HCT116 (cell line): ENCODE results near the gene ADAM11. TPM values are rescaled to one million over a fixed set of nuclear protein-coding genes. Genes with fewer than 3 reads are reported as not detected.
A peak's percentile ranks its signal among the peaks of the same experiment; 100 is the strongest.

Experiments used
- ATAC-seq: fragments of 200-7000 bp; cut with Tn5 transposase; 2 replicates; pipeline ENCODE4 v1.9.1; 2020; ENCODE audit warnings: mild to moderate bottlenecking, moderate library complexity
- BruUV-seq: library from RNA; stranded (reverse); fragments of 400-500 nt; replicated peaks from 2 replicates; lab custom pipeline; 2021; lab: Mats Ljungman, UMichigan
- CTCF ChIA-PET: fragments of 300-600 bp; sonication (Branson Sonifier 250); formaldehyde crosslinking; loops from one replicate; lab custom pipeline; 2021; ENCODE audit warnings: antibody characterized with exemption; lab: Charles Lee
- POLR2A ChIA-PET: fragments of 300-600, 350-600 bp; sonication (Branson Sonifier 250); formaldehyde crosslinking; loops from one replicate; lab custom pipeline; 2021; ENCODE audit warnings: antibody characterized with exemption; lab: Charles Lee
- RAD21 ChIA-PET, 2 experiments: fragments of 300-600 bp; sonication (Branson Sonifier 250); formaldehyde crosslinking; loops; one replicate each; lab custom pipeline; 2023; ENCODE audit warnings: low total read pairs in 2 of 2; ENCODE audit not compliant: uncharacterized antibody in 2 of 2, unreplicated experiment in 2 of 2, low non-redundant PET in 1 of 2; lab: Charles Lee
- DNase-seq: peaks from one replicate; pipeline ENCODE4 v3.0.0-alpha.2; 2010; ENCODE audit warnings: low read depth, low spot score
- H2AFZ ChIP-seq: fragments of 200-600 bp; shearing (Covaris generic), sonication (generic); 2 replicates; pipeline ENCODE4 v1.6.1; 2017; ENCODE audit warnings: low read depth, mixed run types, mixed read lengths, antibody characterized with exemption, low read length; ENCODE audit not compliant: poor library complexity, severe bottlenecking
- H3K27ac ChIP-seq: 2 replicates; pipeline ENCODE4 v1.5.1; 2012; ENCODE audit warnings: low read depth, low read length
- H3K27me3 ChIP-seq: fragments of 200-600 bp; sonication (generic); 2 replicates; pipeline ENCODE4 v1.6.1; 2016; ENCODE audit warnings: mixed run types, low read length, mixed read lengths; ENCODE audit not compliant: insufficient read depth
- H3K36me3 ChIP-seq, 2 experiments: fragments of 200-500 bp in 1 of 2; fragments of 200-600 bp in 1 of 2; sonication (Bioruptor generic) in 1 of 2; sonication (generic) in 1 of 2; 2 replicates each; pipeline versions ENCODE4 v1.5.1 to v1.6.1; 2014 to 2016; ENCODE audit warnings: low read length in 2 of 2, inconsistent platforms in 1 of 2, mixed read lengths in 1 of 2, mixed run types in 1 of 2; ENCODE audit not compliant: insufficient read depth in 2 of 2, control insufficient read depth in 1 of 2
- H3K4me1 ChIP-seq, 2 experiments: fragments of 200-600 bp in 1 of 2; sonication (generic) in 1 of 2; 2 replicates each; pipeline versions ENCODE4 v1.5.1 to v1.6.1; 2012 to 2017; ENCODE audit warnings: low read length in 2 of 2, inconsistent platforms in 1 of 2, mild to moderate bottlenecking in 1 of 2, mixed read lengths in 1 of 2, mixed run types in 1 of 2, moderate library complexity in 1 of 2; ENCODE audit not compliant: insufficient read depth in 2 of 2, control insufficient read depth in 1 of 2
- H3K4me2 ChIP-seq: fragments of 200-600 bp; sonication (generic); 2 replicates; pipeline ENCODE4 v1.6.1; 2017; ENCODE audit warnings: mixed run types, low read length, mixed read lengths
- H3K4me3 ChIP-seq, 2 experiments: fragments of 200-600 bp in 1 of 2; sonication (generic) in 1 of 2; replicated peaks in 1 of 2; 2 replicates each; pipeline ENCODE4 v1.5.1; 2011 to 2016; ENCODE audit warnings: low read length in 2 of 2, control low read depth in 1 of 2, low read depth in 1 of 2, mild to moderate bottlenecking in 1 of 2, mixed read lengths in 1 of 2, mixed run types in 1 of 2
- H3K79me2 ChIP-seq: fragments of 200-600 bp; sonication (generic); 2 replicates; pipeline ENCODE4 v1.6.1; 2017; ENCODE audit warnings: mild to moderate bottlenecking, mixed run types, low read length, moderate library complexity, mixed read lengths; ENCODE audit not compliant: insufficient read depth
- H3K9ac ChIP-seq: fragments of 200-600 bp; sonication (generic); 2 replicates; pipeline ENCODE4 v1.6.1; 2016; ENCODE audit warnings: low read length, mixed read lengths
- H3K9me2 ChIP-seq: fragments of 200-600 bp; sonication (generic), shearing (Covaris generic); 2 replicates; pipeline ENCODE4 v1.6.1; 2017; ENCODE audit warnings: mixed run types, mild to moderate bottlenecking, moderate library complexity; ENCODE audit not compliant: insufficient read depth
- H3K9me3 ChIP-seq, 2 experiments: fragments of 200-500 bp in 1 of 2; fragments of 200-600 bp in 1 of 2; sonication (Bioruptor generic) in 1 of 2; sonication (generic) in 1 of 2; 2 replicates each; pipeline ENCODE4 v1.6.1; 2014 to 2017; ENCODE audit warnings: low read length in 2 of 2, mixed read lengths in 2 of 2, inconsistent platforms in 1 of 2, low read depth in 1 of 2, mild to moderate bottlenecking in 1 of 2, mixed run types in 1 of 2, moderate library complexity in 1 of 2; ENCODE audit not compliant: control insufficient read depth in 1 of 2, insufficient read depth in 1 of 2
- H4K20me1 ChIP-seq: fragments of 200-600 bp; sonication (generic), shearing (Covaris generic); 2 replicates; pipeline ENCODE4 v1.6.1; 2017; ENCODE audit warnings: mixed run types, mild to moderate bottlenecking, moderate library complexity; ENCODE audit not compliant: insufficient read depth
- CTCF ChIP-seq, 3 experiments: fragments of 200-600 bp in 1 of 3; sonication (generic) in 1 of 3; IDR thresholded peaks in 2 of 3; conservative IDR thresholded peaks in 1 of 3; 2 replicates each; pipeline ENCODE4 v1.5.1; 2012 to 2017; ENCODE audit warnings: low read depth in 2 of 3, low read length in 2 of 3, antibody characterized with exemption in 1 of 3, borderline replicate concordance in 1 of 3, control low read depth in 1 of 3, mild to moderate bottlenecking in 1 of 3, mixed read lengths in 1 of 3, mixed run types in 1 of 3, moderate library complexity in 1 of 3; ENCODE audit not compliant: insufficient read depth in 1 of 3
- EZH2phosphoT487 ChIP-seq: fragments of 200-600 bp; IDR thresholded peaks from 2 replicates; pipeline ENCODE4 v1.6.1; 2018; ENCODE audit warnings: antibody characterized with exemption, borderline replicate concordance
- MAX ChIP-seq: IDR thresholded peaks from 2 replicates; pipeline ENCODE4 v1.6.1; 2012
- POLR2AphosphoS5 ChIP-seq: IDR thresholded peaks from 2 replicates; pipeline ENCODE4 v1.6.1; 2011; ENCODE audit warnings: mild to moderate bottlenecking, low read depth, low read length, moderate library complexity
- SIN3A ChIP-seq: IDR thresholded peaks from 2 replicates; pipeline ENCODE4 v1.6.1; 2012; ENCODE audit warnings: low read depth
- SRF ChIP-seq: IDR thresholded peaks from 2 replicates; pipeline ENCODE4 v1.6.1; 2012; ENCODE audit warnings: low read depth
- TCF7L2 ChIP-seq: IDR thresholded peaks from 2 replicates; pipeline ENCODE4 v1.7.0; 2011; ENCODE audit warnings: borderline replicate concordance, inconsistent platforms; ENCODE audit not compliant: insufficient read depth, insufficient read length; ENCODE audit errors: extremely low read depth
- ZFX ChIP-seq: fragments of 450-650 bp; IDR thresholded peaks from 2 replicates; pipeline ENCODE4 v1.6.1; 2017
- ZNF274 ChIP-seq: fragments of 200-500 bp; sonication (Bioruptor generic); IDR thresholded peaks from 2 replicates; pipeline ENCODE4 v1.6.1; 2014; ENCODE audit warnings: mild to moderate bottlenecking, low read depth, low read length, inconsistent platforms
- intact Hi-C: fragments of 100-400 bp; cut with micrococcal nuclease; formaldehyde crosslinking; loops from 2 replicates; pipeline ENCODE4 v1.10.0; 2022
- total RNA-seq: library from RNA; stranded (reverse); gene quantifications from one replicate; pipeline ENCODE4 v1.2.1, GENCODE V29; 2021; ENCODE audit not compliant: unreplicated experiment
- TF ChIP-seq, protein P1 (sequence below): IDR thresholded peaks from 2 replicates; pipeline ENCODE4 v1.6.1; 2011; ENCODE audit warnings: mild to moderate bottlenecking, low read length, moderate library complexity; ENCODE audit not compliant: insufficient replicate concordance; ENCODE audit errors: extremely low read depth

ADAM11 gene
- total RNA-seq, 1 experiment from 2014 or later: 7.7 TPM

GRCh38 chr17:44828919-44829522 lies 70.2 kb downstream of the ADAM11 start:
- peak overlapping the region; percentile 82 to 84 for H3K4me3 ChIP-seq
- ATAC-seq (no peak), DNase-seq (no peak)
- peaks cover 60% of the 10 kb centered on the region for H3K79me2 ChIP-seq
- H2AFZ ChIP-seq: no peak overlapping the region
- CTCF ChIA-PET: interaction anchor here (0.8 kb wide), 1 partner anchor 307 kb away, joined by 3 read pairs; the partner anchor contains the start of gene ACBD4
- H4K20me1 ChIP-seq: no peaks in the 10 kb centered on the region
- H3K4me1 ChIP-seq: peaks cover 53 to 85% of the 10 kb centered on the region in 2 experiments
- POLR2A ChIA-PET: no interaction called here
- no peaks in the 10 kb centered on the region for H3K9me2 ChIP-seq
- H3K9me3 ChIP-seq: no peaks in the 10 kb centered on the region
- peak overlapping the region; percentile 85 for H3K4me2 ChIP-seq
- TF ChIP-seq POLR2AphosphoS5: 0 out of 2 replicates have a peak, but pooled peaks have one; percentile 3
- TF ChIP-seq EZH2phosphoT487: no peak
- TF ChIP-seq SRF: no peak
- TF ChIP-seq TCF7L2: no peak
- TF ChIP-seq ZNF274: no peak
- intact Hi-C loops: no loop called here
- TSS peak; percentile 71 for BruUV-seq
- no peaks in the 10 kb centered on the region for H3K27me3 ChIP-seq
- H3K9ac ChIP-seq: peak overlapping the region; percentile 98
- RAD21 ChIA-PET: no interaction called here
- peak overlapping the region; percentile 95 for H3K27ac ChIP-seq
- H3K36me3 ChIP-seq: no peaks in the 10 kb centered on the region

DNA sequence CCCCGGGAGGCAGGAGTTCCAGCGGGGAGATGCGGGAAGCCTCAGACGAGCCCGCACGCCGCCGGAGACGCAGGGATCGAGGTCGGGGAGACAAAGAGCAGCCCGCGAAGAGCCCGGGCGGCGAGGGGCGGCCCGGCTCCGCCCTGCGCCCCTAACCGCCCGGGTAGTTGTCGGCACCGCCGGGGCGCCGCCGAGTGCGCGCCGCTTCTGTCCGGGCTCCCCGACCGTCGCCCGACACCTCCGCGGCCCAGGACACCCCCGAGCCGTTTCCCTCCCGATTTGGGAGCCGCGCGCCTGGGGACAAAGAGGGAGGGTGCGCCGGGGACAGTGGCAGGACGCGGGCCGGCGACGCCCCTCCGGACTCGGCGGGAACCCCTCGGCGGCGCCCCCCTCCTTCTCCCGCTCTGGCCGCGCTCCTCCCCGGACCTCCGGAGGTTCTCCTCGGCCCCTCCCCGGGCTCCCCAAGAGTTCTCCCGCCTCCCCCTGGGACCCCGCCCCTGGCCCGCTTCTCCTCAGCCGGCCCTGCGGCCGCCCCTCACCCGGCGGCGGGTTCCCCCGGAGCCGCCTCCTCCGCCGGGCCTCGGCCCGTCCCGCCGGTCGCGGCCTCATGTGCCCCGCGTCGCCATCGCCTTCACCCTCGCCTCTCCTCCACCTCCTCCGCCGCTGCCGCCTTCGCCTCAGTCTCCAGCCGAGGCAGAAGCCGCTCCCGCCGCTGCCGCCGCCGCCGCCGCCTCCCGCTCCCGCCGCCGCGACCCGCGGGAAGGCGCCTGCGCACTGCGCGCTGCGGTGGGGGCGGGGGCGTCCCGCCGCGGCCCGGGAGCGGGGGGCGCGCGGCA lies 71.0 kb downstream of the ADAM11 start, which contains the start of gene GJC1:
GJC1 (minus strand) TSS at position 765 of the 836 bp plus-strand sequence. CDS start 24,470 bp downstream, outside the sequence.
- peak within 1 kb of the TSS; percentile 39 for H2AFZ ChIP-seq
- ATAC-seq (peak; percentile 26), DNase-seq (no peak)
- RAD21 ChIA-PET: no interaction called here
- CTCF ChIA-PET: interaction anchor here (0.8 kb wide), 1 partner anchor 306 kb away, joined by 3 read pairs; the partner anchor contains the start of gene ACBD4
- H3K27ac ChIP-seq: peak within 1 kb of the TSS; percentile 95
- H3K27me3 ChIP-seq: no peaks in the 10 kb centered on the region
- no peaks in the 10 kb centered on the region for H3K9me2 ChIP-seq
- intact Hi-C loops: no loop called here
- peak within 1 kb of the TSS; percentile 98 for H3K9ac ChIP-seq
- TF ChIP-seq TCF7L2 (no peak), MAX (no peak), SIN3A (peak; percentile 41; the same call in 1 of the 2 replicates), ZFX (peak; percentile 63; the same call in 1 of the 2 replicates), SRF (no peak), CTCF (IDR thresholded peaks at IDR 0.05 in 2 of 3, conservative IDR thresholded peaks at IDR 0.05 in 1 of 3; ENCODE audit: borderline replicate concordance in 1 of 3, insufficient read depth in 1 of 3, low read depth in 2 of 3, low read length in 2 of 3) (no peak)
- TF ChIP-seq, protein P1, sequence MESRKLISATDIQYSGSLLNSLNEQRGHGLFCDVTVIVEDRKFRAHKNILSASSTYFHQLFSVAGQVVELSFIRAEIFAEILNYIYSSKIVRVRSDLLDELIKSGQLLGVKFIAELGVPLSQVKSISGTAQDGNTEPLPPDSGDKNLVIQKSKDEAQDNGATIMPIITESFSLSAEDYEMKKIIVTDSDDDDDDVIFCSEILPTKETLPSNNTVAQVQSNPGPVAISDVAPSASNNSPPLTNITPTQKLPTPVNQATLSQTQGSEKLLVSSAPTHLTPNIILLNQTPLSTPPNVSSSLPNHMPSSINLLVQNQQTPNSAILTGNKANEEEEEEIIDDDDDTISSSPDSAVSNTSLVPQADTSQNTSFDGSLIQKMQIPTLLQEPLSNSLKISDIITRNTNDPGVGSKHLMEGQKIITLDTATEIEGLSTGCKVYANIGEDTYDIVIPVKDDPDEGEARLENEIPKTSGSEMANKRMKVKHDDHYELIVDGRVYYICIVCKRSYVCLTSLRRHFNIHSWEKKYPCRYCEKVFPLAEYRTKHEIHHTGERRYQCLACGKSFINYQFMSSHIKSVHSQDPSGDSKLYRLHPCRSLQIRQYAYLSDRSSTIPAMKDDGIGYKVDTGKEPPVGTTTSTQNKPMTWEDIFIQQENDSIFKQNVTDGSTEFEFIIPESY: no peak
- POLR2A ChIA-PET: no interaction called here
- peaks cover 48 to 78% of the 10 kb centered on the region in 2 experiments for H3K4me1 ChIP-seq
- no peaks in the 10 kb centered on the region for H3K36me3 ChIP-seq
- H3K4me3 ChIP-seq: peak within 1 kb of the TSS; percentile 82 to 84
- peaks cover 53% of the 10 kb centered on the region for H3K79me2 ChIP-seq
- peak within 1 kb of the TSS; percentile 85 for H3K4me2 ChIP-seq
- no TSS peak for BruUV-seq
- no peaks in the 10 kb centered on the region for H3K9me3 ChIP-seq
- H4K20me1 ChIP-seq: no peaks in the 10 kb centered on the region
